ENCODE data around the gene AOPEP.

DNA sequence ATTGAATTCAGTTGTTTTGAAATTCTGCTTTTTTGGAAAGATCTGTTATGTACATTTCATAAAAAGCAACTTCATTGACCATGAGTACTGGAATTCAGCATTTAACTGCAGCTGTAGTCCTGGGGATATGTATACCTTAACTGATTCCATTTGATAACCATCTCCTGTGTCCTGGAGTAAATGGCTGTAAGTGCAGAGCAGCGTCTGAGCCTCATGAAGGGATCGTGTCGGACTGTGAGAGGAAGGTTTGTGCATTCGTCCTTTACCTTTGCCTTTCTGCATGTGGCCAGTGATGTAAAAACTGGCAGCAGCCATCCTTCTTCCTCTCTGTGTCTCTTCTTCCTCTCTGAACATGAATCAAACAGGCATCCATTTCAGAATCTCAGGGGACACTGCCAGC lies 303.8 kb downstream of the AOPEP start:
- TF ChIP-seq POLR2A (IDR thresholded peaks at IDR 0.05): no peak
- TF ChIP-seq, protein P1, sequence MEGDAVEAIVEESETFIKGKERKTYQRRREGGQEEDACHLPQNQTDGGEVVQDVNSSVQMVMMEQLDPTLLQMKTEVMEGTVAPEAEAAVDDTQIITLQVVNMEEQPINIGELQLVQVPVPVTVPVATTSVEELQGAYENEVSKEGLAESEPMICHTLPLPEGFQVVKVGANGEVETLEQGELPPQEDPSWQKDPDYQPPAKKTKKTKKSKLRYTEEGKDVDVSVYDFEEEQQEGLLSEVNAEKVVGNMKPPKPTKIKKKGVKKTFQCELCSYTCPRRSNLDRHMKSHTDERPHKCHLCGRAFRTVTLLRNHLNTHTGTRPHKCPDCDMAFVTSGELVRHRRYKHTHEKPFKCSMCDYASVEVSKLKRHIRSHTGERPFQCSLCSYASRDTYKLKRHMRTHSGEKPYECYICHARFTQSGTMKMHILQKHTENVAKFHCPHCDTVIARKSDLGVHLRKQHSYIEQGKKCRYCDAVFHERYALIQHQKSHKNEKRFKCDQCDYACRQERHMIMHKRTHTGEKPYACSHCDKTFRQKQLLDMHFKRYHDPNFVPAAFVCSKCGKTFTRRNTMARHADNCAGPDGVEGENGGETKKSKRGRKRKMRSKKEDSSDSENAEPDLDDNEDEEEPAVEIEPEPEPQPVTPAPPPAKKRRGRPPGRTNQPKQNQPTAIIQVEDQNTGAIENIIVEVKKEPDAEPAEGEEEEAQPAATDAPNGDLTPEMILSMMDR (IDR thresholded peaks at IDR 0.05): no peak
